Measurements from ENCODE around the gene CABYR.
"Not testable (repeated sequence)": the region's sequence is repeated elsewhere in the genome, so short reads cannot be mapped to it uniquely, and the experiment has no call there.

Gene CABYR

GRCh38 chr18:24118750-24119577 lies 19.9 kb upstream of the CABYR start:
- Mint-ChIP-seq H3K4me3 (no peak overlapping the region), H3K36me3 (peaks cover 11% of the 10 kb centered on the region), H3K9me3 (no peaks in the 10 kb centered on the region), H3K4me1 (peaks cover 33% of the 10 kb centered on the region), H3K27me3 (no peaks in the 10 kb centered on the region), H3K27ac (peak overlapping the region; percentile 36)

GRCh38 chr18:24120676-24121075 lies 18.2 kb upstream of the CABYR start:
- H3K36me3 Mint-ChIP-seq = peaks cover 7% of the 10 kb centered on the region
- H3K27me3 Mint-ChIP-seq = no peaks in the 10 kb centered on the region
- H3K4me3 Mint-ChIP-seq = no peak overlapping the region
- no peaks in the 10 kb centered on the region for H3K9me3 Mint-ChIP-seq
- no peak overlapping the region for H3K27ac Mint-ChIP-seq
- peaks cover 20% of the 10 kb centered on the region for H3K4me1 Mint-ChIP-seq

DNA sequence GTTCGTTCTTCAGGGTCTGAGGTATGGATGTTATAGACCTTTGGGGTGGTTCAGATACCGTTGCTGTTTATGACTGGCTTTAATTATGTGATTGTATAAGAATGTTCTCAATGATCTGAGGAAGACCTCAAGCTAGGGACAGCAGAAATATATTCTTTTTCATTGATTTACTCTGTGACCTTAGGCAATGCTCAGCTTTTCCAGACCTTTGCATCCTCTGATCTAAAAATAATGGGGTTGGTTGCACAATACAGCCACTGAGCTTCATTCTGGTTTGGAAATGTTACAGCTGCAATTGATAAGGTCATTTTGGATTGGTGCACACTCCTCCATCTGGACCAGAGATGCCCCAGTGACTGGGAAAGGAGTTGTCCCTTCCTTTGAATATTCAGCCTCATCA lies 17.2 kb upstream of the CABYR start:
- H3K4me1 Mint-ChIP-seq = peaks cover 18% of the 10 kb centered on the region
- H3K27me3 Mint-ChIP-seq = no peaks in the 10 kb centered on the region
- no peaks in the 10 kb centered on the region for H3K9me3 Mint-ChIP-seq
- no peak overlapping the region for H3K27ac Mint-ChIP-seq
- no peak overlapping the region for H3K4me3 Mint-ChIP-seq
- peaks cover 5% of the 10 kb centered on the region for H3K36me3 Mint-ChIP-seq

DNA sequence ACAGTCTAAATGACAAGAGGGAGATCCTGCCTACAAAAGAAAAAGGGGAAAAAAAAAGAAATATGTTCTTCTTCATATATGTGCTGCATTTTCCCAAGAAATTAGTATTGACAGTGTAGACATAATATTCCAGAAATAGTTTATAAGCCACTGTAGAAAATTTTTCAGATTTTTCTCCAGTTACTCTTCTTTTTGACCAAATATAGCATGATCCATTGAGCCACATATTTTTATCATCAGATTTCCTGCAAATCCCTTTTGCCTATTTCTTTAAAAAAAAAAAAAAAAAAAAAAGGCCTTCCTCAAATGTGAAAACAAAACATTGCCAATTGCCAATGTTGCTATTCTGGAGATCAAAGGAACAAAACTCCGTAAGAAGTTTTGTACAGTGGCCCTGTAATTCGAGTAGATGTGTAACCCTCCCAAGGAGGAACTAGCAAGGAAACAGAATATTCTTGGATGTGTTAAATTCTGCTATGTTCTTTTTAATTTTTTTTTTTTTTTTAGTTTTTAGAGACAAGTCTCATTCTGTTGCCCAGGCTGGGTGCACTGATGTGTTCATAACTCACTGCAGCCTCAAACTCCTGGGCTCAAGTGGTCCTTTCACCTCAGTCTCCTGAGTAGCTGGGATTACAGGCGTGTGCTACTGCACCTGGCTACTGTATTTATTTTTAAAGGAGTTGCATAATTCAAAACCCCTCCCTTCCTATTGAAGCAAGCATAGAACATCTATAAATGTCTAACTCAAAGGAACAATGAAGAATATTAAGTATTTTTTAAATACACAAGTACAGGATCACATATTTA lies 12.5 kb upstream of the CABYR start:
- Mint-ChIP-seq H3K36me3 (peaks cover 8% of the 10 kb centered on the region), H3K27me3 (no peaks in the 10 kb centered on the region), H3K4me3 (no peak overlapping the region), H3K4me1 (peaks cover 9% of the 10 kb centered on the region), H3K9me3 (no peaks in the 10 kb centered on the region), H3K27ac (peak overlapping the region; percentile 59)

GRCh38 chr18:24127735-24128134 lies 11.1 kb upstream of the CABYR start:
- Mint-ChIP-seq H3K27ac (peak overlapping the region; percentile 17), H3K4me3 (no peak overlapping the region), H3K9me3 (no peaks in the 10 kb centered on the region), H3K4me1 (peaks cover 9% of the 10 kb centered on the region), H3K27me3 (no peaks in the 10 kb centered on the region), H3K36me3 (peaks cover 8% of the 10 kb centered on the region)

DNA sequence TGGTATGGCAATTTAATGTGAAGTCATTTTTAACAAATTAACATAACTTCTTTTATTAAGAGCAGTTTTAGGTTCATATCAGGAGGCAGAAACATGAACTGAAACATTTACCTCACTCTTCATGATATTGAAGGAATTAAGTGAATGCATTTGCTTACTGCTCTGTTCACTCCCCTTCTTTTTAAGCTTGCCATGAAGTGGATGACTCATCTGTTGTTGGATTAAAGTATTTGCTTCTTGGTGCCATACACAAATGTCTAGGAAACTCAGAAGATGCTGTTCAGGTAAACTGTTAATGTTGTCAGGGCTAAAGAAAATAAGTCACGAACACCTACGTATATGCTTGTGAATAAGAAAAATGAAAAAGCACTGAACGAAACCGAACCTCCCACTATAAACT lies 10.2 kb upstream of the CABYR start:
- H3K36me3 Mint-ChIP-seq = peaks cover 8% of the 10 kb centered on the region
- H3K27ac Mint-ChIP-seq = no peak overlapping the region
- peaks cover 9% of the 10 kb centered on the region for H3K4me1 Mint-ChIP-seq
- H3K27me3 Mint-ChIP-seq = no peaks in the 10 kb centered on the region
- no peaks in the 10 kb centered on the region for H3K9me3 Mint-ChIP-seq
- H3K4me3 Mint-ChIP-seq = no peak overlapping the region

DNA sequence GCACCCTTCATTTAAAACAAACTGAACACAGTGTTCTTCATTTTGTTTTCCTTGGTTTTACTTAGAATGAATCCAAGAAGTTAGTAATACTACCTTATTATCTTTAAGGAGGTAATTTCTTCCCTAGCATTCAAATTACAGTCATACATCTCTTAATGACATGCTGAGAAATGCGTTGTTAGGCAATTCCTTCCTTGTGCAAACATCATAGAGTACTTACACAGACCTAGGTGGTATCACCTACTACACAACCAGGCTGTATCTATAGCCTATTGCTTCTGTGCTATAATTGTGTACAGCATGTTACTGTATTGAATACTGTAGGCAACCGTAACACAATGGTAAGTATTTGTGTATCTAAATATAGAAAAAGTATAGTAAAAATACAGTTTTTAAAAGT lies 8.4 kb upstream of the CABYR start:
- Mint-ChIP-seq H3K4me1 (peaks cover 7% of the 10 kb centered on the region), H3K9me3 (no peaks in the 10 kb centered on the region), H3K4me3 (no peak overlapping the region), H3K27ac (no peak overlapping the region), H3K36me3 (peaks cover 7% of the 10 kb centered on the region), H3K27me3 (no peaks in the 10 kb centered on the region)

- H3K27ac Mint-ChIP-seq = peak overlapping the region; percentile 12
- H3K4me3 Mint-ChIP-seq = peak overlapping the region; percentile 24
Measured at GRCh38 chr18:24136967-24137373, 1.9 kb upstream of the CABYR start.

DNA sequence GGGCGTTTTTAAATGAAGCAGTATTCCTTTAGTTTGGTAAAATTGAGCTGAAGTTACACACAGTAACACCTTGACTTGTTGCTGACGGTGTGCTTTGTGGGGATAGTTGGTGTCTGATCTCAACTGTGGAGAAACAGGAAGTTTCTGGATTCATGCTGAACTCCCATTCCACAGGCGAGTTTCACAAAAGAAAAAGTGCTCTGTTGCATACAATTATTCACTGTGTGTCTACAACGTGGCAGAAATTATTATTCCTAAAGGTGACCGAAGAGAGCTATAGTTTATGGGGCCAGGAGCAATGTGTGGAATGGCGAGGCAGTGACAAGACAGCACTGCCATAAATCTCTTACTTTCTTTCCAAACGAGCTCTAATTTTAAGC lies 463 bp upstream of the CABYR start:
- Mint-ChIP-seq H3K4me3 (peak overlapping the region; percentile 93), H3K36me3 (no peaks in the 10 kb centered on the region), H3K9me3 (no peaks in the 10 kb centered on the region), H3K4me1 (peaks cover 24% of the 10 kb centered on the region), H3K27me3 (peaks cover 7% of the 10 kb centered on the region), H3K27ac (peak overlapping the region; percentile 68)

More at GRCh38 chr18:24136967-24137373, 1.9 kb upstream of the CABYR start:
- Mint-ChIP-seq H3K27me3 (peaks cover 7% of the 10 kb centered on the region), H3K36me3 (no peaks in the 10 kb centered on the region), H3K4me1 (peaks cover 24% of the 10 kb centered on the region), H3K9me3 (no peaks in the 10 kb centered on the region)

DNA sequence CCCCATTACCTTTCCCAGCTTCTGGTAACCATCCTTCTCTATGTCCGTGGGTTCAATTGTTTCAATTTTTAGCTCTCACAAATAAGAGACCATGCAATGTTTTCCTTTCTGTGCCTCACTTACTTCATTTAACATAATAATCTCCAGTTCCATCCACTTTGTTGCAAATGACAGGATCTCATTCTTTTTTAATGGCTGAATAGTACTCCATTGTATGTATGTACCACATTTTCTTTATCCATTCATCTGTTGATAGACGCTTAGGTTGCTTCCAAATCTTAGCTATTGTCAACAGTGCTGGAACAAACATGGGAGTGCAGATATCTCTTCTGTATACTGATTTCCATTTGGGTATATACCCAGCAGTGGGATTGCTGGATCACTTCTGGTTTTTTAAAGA lies 1.8 kb downstream of the CABYR start:
- H3K36me3 Mint-ChIP-seq = no peaks in the 10 kb centered on the region
- peaks cover 24% of the 10 kb centered on the region for H3K4me1 Mint-ChIP-seq
- H3K27ac Mint-ChIP-seq = peak overlapping the region; percentile 66
- H3K9me3 Mint-ChIP-seq = no peaks in the 10 kb centered on the region
- peak overlapping the region; percentile 64 for H3K4me3 Mint-ChIP-seq
- peaks cover 10% of the 10 kb centered on the region for H3K27me3 Mint-ChIP-seq

DNA sequence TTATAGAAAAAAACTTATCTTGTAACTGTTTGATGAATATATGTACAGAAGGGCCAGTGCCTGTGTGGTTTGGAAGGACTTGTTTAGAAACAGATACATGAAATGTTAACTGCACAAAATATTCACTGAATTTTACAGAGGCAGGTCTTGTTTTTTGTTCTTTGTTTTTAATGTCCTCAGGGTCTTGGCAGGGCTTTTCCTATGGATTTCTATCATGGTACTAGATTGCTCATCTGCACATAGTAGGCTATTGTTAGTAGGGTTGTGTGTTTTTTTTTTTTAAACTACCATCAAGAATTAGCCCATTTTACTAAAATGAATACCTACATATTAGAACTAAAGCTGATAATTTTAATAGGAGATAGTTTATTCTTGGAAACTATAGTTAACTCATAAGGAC lies 3.5 kb downstream of the CABYR start:
- Mint-ChIP-seq H3K9me3 (no peaks in the 10 kb centered on the region), H3K4me3 (no peak overlapping the region), H3K4me1 (peaks cover 16% of the 10 kb centered on the region), H3K27me3 (peaks cover 10% of the 10 kb centered on the region), H3K27ac (no peak overlapping the region), H3K36me3 (no peaks in the 10 kb centered on the region)

DNA sequence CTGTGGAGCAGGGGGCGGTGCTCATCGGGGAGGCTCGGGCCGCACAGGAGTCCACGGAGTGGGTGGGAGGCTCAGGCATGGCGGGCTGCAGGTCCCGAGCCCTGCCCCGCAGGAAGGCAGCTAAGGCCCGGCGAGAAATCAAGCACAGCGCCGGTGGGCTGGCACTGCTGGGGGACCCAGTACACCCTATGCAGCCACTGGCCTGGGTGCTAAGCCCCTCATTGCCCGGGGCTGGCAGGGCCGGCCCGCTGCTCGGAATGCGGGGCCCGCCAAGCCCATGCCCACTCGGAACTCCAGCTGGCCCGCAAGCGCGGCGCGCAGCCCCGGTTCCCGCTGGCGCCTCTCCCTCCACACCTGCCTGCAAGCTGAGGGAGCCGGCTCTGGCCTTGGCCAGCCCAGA lies 10.7 kb downstream of the CABYR start:
- not testable (repeated sequence) for H3K4me3 Mint-ChIP-seq, H3K36me3 Mint-ChIP-seq, H3K9me3 Mint-ChIP-seq, H3K27ac Mint-ChIP-seq, H3K4me1 Mint-ChIP-seq, H3K27me3 Mint-ChIP-seq

DNA sequence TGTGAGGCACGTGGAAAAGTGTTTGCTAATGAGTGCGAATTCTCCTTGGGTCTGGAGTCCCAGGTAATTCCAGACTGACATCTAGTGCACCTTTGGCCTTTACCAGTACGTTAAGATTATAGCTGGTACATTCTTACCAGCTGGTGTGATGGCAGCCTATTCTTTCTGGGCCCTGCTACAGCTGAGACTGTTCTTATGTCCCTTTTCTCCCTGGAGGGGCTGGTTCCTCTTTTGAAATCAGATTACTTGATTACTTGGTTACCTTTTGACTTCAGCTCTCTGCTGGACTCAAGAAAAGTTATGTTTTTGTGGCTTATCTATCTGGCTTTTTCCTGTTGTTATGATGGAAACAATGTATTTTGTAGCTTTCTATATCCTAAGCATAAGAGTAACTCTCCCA lies 14.5 kb downstream of the CABYR start:
- Mint-ChIP-seq H3K4me3 (no peak overlapping the region), H3K9me3 (no peaks in the 10 kb centered on the region), H3K27ac (no peak overlapping the region), H3K27me3 (no peaks in the 10 kb centered on the region), H3K36me3 (no peaks in the 10 kb centered on the region), H3K4me1 (no peaks in the 10 kb centered on the region)

DNA sequence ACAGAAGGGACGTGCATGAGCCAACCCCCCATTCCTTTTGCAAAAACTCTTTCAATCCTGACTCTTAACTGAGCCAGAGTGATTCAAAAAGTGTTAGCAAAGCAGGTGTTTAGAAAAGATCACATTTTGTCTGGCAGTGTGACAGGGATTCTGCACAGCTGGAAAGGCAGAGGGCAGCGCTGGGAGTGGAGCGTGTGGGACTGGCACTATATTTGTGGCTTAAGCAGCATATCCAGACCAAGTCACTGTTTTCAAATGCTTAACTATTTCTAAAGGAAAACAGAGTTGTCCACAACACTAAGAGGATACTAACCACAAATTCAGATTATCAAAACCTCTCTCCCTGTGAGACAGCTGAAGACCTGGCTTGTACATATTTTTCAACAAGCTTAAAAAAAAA lies 19.0 kb downstream of the CABYR start:
- Mint-ChIP-seq H3K9me3 (no peaks in the 10 kb centered on the region), H3K4me3 (no peak overlapping the region)

GRCh38 chr18:24160086-24160485 lies 21.2 kb downstream of the CABYR start:
- Mint-ChIP-seq H3K36me3 (no peaks in the 10 kb centered on the region), H3K27me3 (no peaks in the 10 kb centered on the region), H3K4me1 (no peaks in the 10 kb centered on the region), H3K4me3 (no peak overlapping the region), H3K27ac (no peak overlapping the region), H3K9me3 (no peaks in the 10 kb centered on the region)

More for the DNA sequence above, 19.0 kb downstream of the CABYR start:
- H3K36me3 Mint-ChIP-seq = no peaks in the 10 kb centered on the region
- H3K27me3 Mint-ChIP-seq = no peaks in the 10 kb centered on the region
- H3K27ac Mint-ChIP-seq = no peak overlapping the region
- H3K4me1 Mint-ChIP-seq = no peaks in the 10 kb centered on the region

GRCh38 chr18:24161304-24161703 lies 22.4 kb downstream of the CABYR start:
- no peak overlapping the region for H3K4me3 Mint-ChIP-seq
- H3K36me3 Mint-ChIP-seq = no peaks in the 10 kb centered on the region
- no peaks in the 10 kb centered on the region for H3K4me1 Mint-ChIP-seq
- H3K9me3 Mint-ChIP-seq = no peaks in the 10 kb centered on the region
- H3K27me3 Mint-ChIP-seq = no peaks in the 10 kb centered on the region
- H3K27ac Mint-ChIP-seq = no peak overlapping the region
